Colon (tissue), 2 donors: ENCODE results near the gene PROSER3.

Experiments used
- FAIRE-seq: peaks from 2 replicates; lab custom pipeline; 2012; peaks lifted over from hg19 to GRCh38; lab: Jason Lieb, UNC
- donor health status: control.
- donor health status: control.

Gene PROSER3

GRCh38 chr19:35777961-35778360 lies 20.0 kb downstream of the PROSER3 start:
- FAIRE-seq: no peak

- FAIRE-seq: no peak
Observed at GRCh38 chr19:35779033-35779432, 21.1 kb downstream of the PROSER3 start.

- FAIRE-seq: no peak
Observed at GRCh38 chr19:35780058-35780457, 22.1 kb downstream of the PROSER3 start.

- FAIRE-seq: no peak
Observed at GRCh38 chr19:35780717-35781116, 22.7 kb downstream of the PROSER3 start.

DNA sequence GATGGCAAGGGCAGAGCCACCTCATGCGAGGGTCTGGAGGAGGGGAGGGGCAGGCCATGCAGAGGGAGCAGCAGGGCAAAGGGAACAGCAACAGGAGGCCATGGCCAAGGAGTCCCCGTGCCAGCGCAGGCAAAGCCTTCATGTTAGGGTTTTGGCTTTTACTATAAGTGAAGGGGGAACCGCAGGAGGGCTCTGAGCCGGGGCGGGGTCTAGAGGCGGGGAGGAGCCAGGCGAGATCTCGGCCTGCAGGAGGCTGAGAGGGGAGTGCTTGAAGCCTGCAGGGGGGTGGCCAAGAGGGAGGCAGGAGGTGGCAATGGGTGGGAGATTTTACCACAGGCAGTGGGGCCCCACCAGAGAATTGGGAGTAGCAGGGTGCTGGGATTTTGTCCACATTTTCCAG lies 23.7 kb downstream of the PROSER3 start:
- no peak for FAIRE-seq

- no peak for FAIRE-seq
Observed at GRCh38 chr19:35782589-35782988, 24.6 kb downstream of the PROSER3 start.

DNA sequence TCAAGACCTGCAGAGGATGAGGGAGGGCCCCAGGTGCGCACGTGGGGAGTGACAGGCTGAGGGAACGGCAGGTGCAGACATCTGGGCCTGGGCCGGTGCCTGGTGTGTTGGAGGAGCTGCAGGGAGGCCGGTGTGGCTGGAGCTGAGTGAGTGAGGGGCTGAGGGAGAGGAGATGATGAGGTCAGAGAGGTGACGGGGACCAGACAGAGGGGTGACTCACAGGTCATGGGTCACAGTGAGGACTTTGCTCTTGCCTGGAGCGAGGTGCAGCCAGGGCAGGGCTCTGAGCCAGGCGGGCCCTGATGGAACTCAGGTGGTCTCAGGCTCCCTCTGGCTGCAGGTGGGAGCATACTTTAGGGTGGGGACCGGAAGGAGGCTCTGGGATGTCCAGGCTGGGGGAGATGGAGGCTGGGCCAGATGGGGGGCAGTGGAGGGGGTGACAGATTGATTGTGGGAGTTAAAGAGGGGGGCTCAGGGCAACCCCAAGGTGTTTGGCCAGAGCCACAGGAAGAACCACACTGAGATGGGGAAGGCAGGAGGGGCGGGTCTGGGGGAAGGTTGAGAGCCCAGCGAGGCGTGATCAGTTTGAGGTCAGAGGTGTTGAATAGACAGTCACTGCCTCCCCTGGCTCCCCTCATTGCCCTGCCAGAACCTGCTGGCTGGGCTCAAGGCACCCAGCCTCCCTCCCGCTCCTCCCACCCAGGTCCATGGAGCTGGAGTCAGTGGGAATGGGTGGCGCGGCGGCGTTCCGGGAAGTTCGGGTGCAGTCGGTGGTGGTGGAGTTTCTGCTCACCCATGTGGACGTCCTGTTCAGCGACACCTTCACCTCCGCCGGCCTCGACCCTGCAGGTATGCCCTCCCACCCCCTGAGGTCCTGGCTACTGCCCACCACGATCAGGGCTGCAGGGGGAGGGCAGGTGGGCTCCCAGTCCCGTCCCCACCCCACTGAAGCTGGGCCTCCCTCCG lies 25.8 kb downstream of the PROSER3 start:
- FAIRE-seq: no peak

GRCh38 chr19:35784503-35785338 lies 26.7 kb downstream of the PROSER3 start:
- no peak for FAIRE-seq

DNA sequence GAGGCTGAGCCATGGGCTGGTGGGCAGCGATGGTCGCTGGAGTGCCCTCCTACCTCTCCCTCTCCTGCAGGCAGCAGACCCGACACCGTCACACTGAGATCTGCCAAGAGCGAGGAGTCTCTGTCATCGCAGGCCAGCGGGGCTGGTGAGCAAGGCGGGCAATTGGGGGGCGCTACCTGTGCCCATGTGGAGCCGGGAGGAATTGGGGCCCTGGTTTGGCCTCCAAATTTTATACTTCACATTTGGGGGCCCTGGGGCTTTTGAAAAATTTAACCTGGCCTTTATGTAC lies 27.3 kb downstream of the PROSER3 start:
- no peak for FAIRE-seq

- no peak for FAIRE-seq
Observed at GRCh38 chr19:35786299-35787160, 28.6 kb downstream of the PROSER3 start.

- FAIRE-seq: no peak
Observed at GRCh38 chr19:35787227-35787799, 29.3 kb downstream of the PROSER3 start.

DNA sequence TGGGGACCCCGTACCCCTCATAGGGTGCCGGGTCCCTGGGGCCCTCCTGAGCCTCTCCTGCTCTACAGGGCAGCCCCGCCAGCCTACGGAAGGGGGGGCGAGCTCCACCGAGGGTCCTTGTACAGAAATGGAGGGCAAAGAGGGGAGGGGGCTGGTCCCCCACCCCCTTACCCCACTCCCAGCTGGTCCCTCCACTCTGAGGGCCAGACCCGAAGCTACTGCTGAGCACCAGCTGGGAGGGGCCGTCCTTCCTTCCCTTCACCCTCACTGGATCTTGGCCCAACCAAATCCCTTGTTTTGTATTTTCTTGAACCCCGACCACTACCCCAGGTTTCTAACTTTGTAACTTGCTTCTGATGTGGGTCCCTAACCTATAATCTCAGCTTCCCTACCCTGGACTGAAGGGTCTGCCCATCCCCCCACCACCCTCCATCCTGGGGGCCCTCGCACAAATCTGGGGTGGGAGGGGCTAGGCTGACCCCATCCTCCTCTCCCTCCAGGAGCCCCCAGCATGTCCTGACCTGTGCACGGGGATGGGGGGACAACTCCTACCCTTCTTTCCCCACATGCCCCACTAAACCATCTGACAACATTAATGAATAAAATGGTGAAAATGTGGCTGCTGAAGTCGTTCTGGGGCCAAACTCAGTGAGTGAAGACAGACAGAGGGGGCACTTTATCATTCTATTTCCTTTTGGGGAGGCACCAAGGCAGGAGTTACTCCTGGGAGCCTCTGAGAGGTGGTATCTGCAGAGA lies 30.4 kb downstream of the PROSER3 start:
- no peak for FAIRE-seq

DNA sequence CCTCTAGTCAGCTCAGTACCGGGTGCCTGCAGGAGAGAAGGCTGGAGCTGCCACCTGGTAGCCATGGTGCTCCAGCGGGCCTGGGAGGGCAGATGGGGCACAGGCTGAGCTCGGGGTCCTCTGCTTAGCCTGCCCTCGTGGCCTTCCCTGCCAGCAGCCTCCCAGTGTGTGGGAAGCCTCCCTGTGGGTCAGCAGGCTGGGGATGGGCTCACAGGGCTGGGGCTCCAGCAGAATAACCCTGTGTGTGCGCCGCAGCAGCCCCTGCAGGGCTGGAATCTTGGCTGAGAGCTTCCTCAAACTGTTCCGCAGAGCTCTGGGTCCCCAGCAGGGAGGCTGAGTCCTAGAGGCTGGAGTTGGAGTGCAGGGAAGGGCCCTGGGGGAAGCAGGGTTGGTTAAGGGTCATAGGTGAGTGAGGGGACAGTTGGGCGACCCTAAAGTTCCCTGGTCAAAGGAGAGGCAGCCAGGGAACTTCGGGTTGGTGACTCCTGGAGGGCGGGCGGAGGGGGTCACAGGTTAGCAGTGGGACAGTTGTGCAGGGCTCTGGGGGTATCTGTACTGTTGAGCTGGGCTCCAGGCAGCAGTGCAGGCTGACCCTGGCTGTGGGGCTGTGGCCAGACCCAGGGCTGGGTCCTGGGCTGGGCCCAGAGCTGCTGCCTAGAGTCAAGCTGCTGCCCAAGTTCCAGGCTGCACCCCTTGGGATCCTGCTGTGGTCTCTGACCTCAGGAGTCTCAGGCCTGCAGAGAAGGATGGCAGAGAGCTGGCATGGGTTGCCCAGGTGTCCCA lies 31.4 kb downstream of the PROSER3 start:
- no peak for FAIRE-seq

DNA sequence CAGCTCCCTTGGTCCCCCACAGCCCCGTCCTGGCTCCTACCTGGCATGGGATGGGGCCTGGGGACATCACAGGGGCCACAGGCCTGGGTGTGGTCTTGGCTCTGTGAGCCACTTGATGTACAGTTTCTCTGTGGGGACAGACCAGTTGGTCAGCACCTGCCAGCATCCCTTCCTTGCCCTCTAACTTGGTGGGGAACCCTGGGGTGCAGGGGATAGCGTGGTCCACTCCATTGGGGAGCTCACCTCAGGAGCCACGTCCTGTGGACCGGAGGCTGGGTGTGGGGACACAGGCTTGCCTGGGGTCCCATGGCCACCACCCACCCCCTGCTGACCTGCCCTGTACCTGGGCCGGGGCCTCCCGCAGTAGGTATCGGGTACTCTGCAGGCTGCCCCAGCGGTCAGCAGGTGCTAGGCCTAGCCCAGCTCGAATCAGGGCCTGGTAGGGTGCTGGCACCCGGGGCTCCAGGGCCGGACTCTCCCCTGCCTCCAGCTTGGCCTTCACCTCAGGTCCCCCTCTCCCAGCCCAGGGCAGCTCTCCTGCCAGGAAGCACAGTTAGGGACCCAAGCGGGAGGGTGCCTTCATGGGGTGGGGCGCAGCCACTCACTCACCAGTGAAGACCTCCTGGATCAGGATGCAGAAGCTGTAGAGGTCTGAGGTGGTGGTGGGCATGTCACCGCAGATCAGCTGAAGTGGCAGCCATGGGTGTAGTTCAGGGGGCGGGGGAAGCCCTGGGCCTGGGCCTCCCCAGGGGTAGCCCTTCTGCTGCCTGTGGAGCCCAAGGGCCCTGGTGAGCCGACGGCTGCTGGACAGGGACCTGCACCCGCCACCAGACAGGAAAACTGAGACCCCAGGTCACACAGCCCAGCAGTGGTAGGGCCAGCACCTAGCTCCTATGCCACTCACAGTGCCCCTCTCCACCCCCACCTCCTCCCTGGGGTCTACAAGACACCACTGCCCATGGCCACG lies 32.3 kb downstream of the PROSER3 start:
- FAIRE-seq: no peak

GRCh38 chr19:35790981-35791813 lies 33.2 kb downstream of the PROSER3 start:
- no peak for FAIRE-seq

DNA sequence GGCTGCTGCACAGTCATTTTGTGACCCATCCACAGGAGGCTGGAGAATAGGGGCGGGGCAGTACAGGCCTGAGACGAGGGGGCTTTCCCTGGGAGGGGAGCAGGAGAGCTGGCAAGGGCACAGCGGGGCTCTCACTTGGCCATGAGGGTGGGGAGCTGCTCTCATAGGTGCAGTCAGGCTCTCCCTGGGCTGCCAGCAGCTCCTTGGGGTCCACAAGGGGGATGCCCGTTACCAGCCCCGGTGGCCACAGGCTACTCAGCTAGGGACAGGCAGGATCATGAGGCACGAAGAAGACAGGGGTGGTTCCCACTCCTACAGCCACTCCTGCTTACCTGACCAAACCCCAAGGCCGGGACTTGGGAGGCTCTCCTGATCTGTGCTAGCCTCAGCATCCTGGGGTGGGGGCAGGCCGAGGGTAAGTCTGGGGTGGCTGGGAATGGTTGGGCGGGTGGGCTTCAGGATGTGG lies 33.9 kb downstream of the PROSER3 start:
- no peak for FAIRE-seq

GRCh38 chr19:35792312-35792711 lies 34.3 kb downstream of the PROSER3 start:
- no peak for FAIRE-seq

DNA sequence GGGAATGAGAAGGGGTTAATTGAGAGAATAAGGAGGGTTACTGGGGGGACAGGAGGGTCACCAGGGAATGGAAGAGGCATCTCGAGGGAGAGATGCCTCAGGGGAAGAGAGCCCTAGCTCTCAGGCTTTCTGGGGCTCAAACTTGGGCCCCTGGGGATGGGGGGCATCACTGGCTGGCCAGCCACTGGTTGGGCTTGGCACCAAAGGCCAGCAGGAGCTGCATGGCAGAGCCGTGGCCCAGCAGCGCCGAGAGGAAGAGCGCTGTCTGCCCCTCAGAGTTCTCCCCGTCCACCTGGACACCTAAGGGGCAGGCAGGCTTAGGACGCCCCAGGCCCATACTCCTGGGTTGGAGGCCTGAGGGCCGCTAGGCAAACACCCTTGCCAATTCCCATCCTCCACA lies 34.9 kb downstream of the PROSER3 start:
- no peak for FAIRE-seq
